Keratinocyte (primary cell): ENCODE measurements around the gene KRT9. TPM values are rescaled to one million over a fixed set of nuclear protein-coding genes. Genes with fewer than 3 reads are reported as not detected.

Experiments used
- DNase-seq: peaks from one replicate; pipeline ENCODE4 v3.0.0-alpha.2; 2011; ENCODE audit warnings: low read depth, missing footprints, low spot score
- FAIRE-seq: peaks from 2 replicates; lab custom pipeline; 2011; peaks lifted over from hg19 to GRCh38; lab: Jason Lieb, UNC
- H2AFZ ChIP-seq: 2 replicates; pipeline ENCODE4 v1.6.0; 2012; ENCODE audit warnings: low read length, control low read depth, inconsistent platforms; ENCODE audit not compliant: control insufficient read depth
- H3K27ac ChIP-seq: 2 replicates; pipeline ENCODE4 v1.5.1; 2011; ENCODE audit warnings: low read length; ENCODE audit not compliant: control insufficient read depth, insufficient read depth
- H3K27me3 ChIP-seq: 3 replicates; pipeline ENCODE4 v1.6.0; 2011; ENCODE audit warnings: low read length; ENCODE audit not compliant: control insufficient read depth, insufficient read depth; ENCODE audit errors: extremely low read depth
- H3K36me3 ChIP-seq, 2 experiments: 2 replicates in 1 of 2; 3 replicates in 1 of 2; pipeline ENCODE4 v1.5.1; 2011; ENCODE audit warnings: low read length in 2 of 2, mild to moderate bottlenecking in 1 of 2; ENCODE audit not compliant: control insufficient read depth in 2 of 2, insufficient read depth in 2 of 2; ENCODE audit errors: extremely low read depth in 1 of 2
- H3K4me1 ChIP-seq: 3 replicates; pipeline ENCODE4 v1.5.1; 2011; ENCODE audit warnings: low read length; ENCODE audit not compliant: control insufficient read depth, insufficient read depth; ENCODE audit errors: extremely low read depth
- H3K4me2 ChIP-seq: 3 replicates; pipeline ENCODE4 v1.6.0; 2011; ENCODE audit warnings: low read depth, low read length; ENCODE audit not compliant: control insufficient read depth, insufficient read depth; ENCODE audit errors: extremely low read depth
- H3K4me3 ChIP-seq, 3 experiments: fragments of 200-600 bp in 1 of 3; sonication (generic) in 1 of 3; 2 replicates in 2 of 3; 3 replicates in 1 of 3; pipeline ENCODE4 v1.5.1; 2011 to 2016; ENCODE audit warnings: low read length in 3 of 3, mild to moderate bottlenecking in 3 of 3, control low read depth in 2 of 3, inconsistent platforms in 1 of 3, low read depth in 1 of 3, mixed read lengths in 1 of 3, mixed run types in 1 of 3, moderate library complexity in 1 of 3; ENCODE audit not compliant: control insufficient read depth in 2 of 3, insufficient read depth in 2 of 3; ENCODE audit errors: extremely low read depth in 1 of 3
- H3K79me2 ChIP-seq: 2 replicates; pipeline ENCODE4 v1.6.0; 2012; ENCODE audit warnings: low read length; ENCODE audit not compliant: control insufficient read depth, insufficient read depth
- H3K9ac ChIP-seq: 3 replicates; pipeline ENCODE4 v1.6.0; 2011; ENCODE audit warnings: low read length; ENCODE audit not compliant: control insufficient read depth, insufficient read depth; ENCODE audit errors: extremely low read depth
- H3K9me1 ChIP-seq: 3 replicates; pipeline ENCODE4 v1.6.0; 2011; ENCODE audit warnings: low read length; ENCODE audit not compliant: control insufficient read depth, insufficient read depth; ENCODE audit errors: extremely low read depth
- H3K9me3 ChIP-seq: 2 replicates; pipeline ENCODE4 v1.5.1; 2012; ENCODE audit warnings: low read depth, low read length; ENCODE audit not compliant: control insufficient read depth
- H4K20me1 ChIP-seq: 3 replicates; pipeline ENCODE4 v1.6.0; 2011; ENCODE audit warnings: low read length; ENCODE audit not compliant: control insufficient read depth, insufficient read depth; ENCODE audit errors: extremely low read depth
- CTCF ChIP-seq, 3 experiments: IDR thresholded peaks in 1 of 3; conservative IDR thresholded peaks in 1 of 3; optimal IDR thresholded peaks in 1 of 3; 2 replicates in 2 of 3; 3 replicates in 1 of 3; pipeline versions ENCODE3 to v1.5.1; 2011; ENCODE audit warnings: low read length in 3 of 3, mild to moderate bottlenecking in 3 of 3, moderate library complexity in 2 of 3, control low read depth in 1 of 3, inconsistent platforms in 1 of 3; ENCODE audit not compliant: insufficient read depth in 2 of 3; ENCODE audit errors: extremely low read depth in 1 of 3
- EZH2 ChIP-seq: IDR thresholded peaks from one replicate; pipeline ENCODE4 v1.6.1; 2012; ENCODE audit warnings: inconsistent platforms, mild to moderate bottlenecking, low read length, moderate library complexity
- dilution Hi-C: fragments of 300-500 bp; cut with MboI; formaldehyde crosslinking; loops from one replicate; pipeline ENCODE4 v1.7.0; 2020; ENCODE audit warnings: low sequenced_read_pairs; ENCODE audit not compliant: extremely low pct_ligation_motif_present
- polyA plus RNA-seq, 5 experiments: library from polyadenylated mRNA; depleted of rRNA in 3 of 5; stranded (reverse) in 3 of 5; stranded (forward) in 1 of 5; unstranded in 1 of 5; fragments of >200 nt; gene quantifications; 1 replicate in 1 of 5; 2 replicates in 3 of 5; 3 replicates in 1 of 5; pipeline versions ENCODE4 v1.2.1 to v1.2.3, GENCODE V29; 2011 to 2012; ENCODE audit warnings: missing spikeins in 2 of 5, low read depth in 1 of 5, low replicate concordance in 1 of 5

KRT9 gene
- polyA plus RNA-seq, 1 donor (not counting 4 experiments of a cell fraction or from before 2014, with no cell fraction given): 1.6 TPM

GRCh38 chr17:41588126-41588810, 16.4 kb upstream of the KRT9 start:
- Histone ChIP-seq H3K27me3 (no peaks in the 10 kb centered on the region), H3K27ac (peak overlapping the region; percentile 95), H3K4me3 (peak overlapping the region in 2 of 3 experiments; percentile 53 to 57), H2AFZ (peak overlapping the region; percentile 39), H3K36me3 (peaks cover 14 to 22% of the 10 kb centered on the region in 2 experiments), H3K9me3 (no peaks in the 10 kb centered on the region), H3K79me2 (peaks cover 24% of the 10 kb centered on the region), H3K4me2 (peak overlapping the region; percentile 80), H3K4me1 (peaks cover 36% of the 10 kb centered on the region), H3K9ac (peak overlapping the region; percentile 80), H3K9me1 (no peaks in the 10 kb centered on the region), H4K20me1 (peaks cover 31% of the 10 kb centered on the region)
- FAIRE-seq: peak; percentile 13
- dilution Hi-C loops: no loop called here
- TF ChIP-seq CTCF (optimal IDR thresholded peaks at IDR 0.05 in 1 of 3, IDR thresholded peaks at IDR 0.05 in 1 of 3, conservative IDR thresholded peaks at IDR 0.05 in 1 of 3; ENCODE audit: extremely low read depth in 1 of 3, insufficient read depth in 2 of 3, low read length in 3 of 3) (no peak), EZH2 (no peak)
- DNase-seq: peak; percentile 59

GRCh38 chr17:41586863-41587495, 15.1 kb upstream of the KRT9 start, which contains the start of gene KRT14:
Gene KRT14, minus strand, starts transcription at chr17:41586895. Its CDS starts 61 bp downstream, at chr17:41586834.
- Histone ChIP-seq H3K36me3 (peaks cover 14 to 31% of the 10 kb centered on the region in 2 experiments), H3K79me2 (peaks cover 24% of the 10 kb centered on the region), H3K27ac (peak within 1 kb of the TSS; percentile 97), H3K9me3 (no peaks in the 10 kb centered on the region), H4K20me1 (peaks cover 31% of the 10 kb centered on the region), H3K4me1 (peaks cover 34% of the 10 kb centered on the region), H3K27me3 (no peaks in the 10 kb centered on the region), H2AFZ (no peak within 1 kb of the TSS), H3K9ac (peak within 1 kb of the TSS; percentile 96), H3K4me2 (peak within 1 kb of the TSS; percentile 78), H3K4me3 (peak within 1 kb of the TSS; percentile 64 to 94 (median 90)), H3K9me1 (no peaks in the 10 kb centered on the region)
- DNase-seq (peak; percentile 91), FAIRE-seq (peak; percentile 90)
- dilution Hi-C loops: no loop called here
- TF ChIP-seq CTCF (optimal IDR thresholded peaks at IDR 0.05 in 1 of 3, IDR thresholded peaks at IDR 0.05 in 1 of 3, conservative IDR thresholded peaks at IDR 0.05 in 1 of 3; ENCODE audit: extremely low read depth in 1 of 3, insufficient read depth in 2 of 3, low read length in 3 of 3): no peak
